Keratinocyte (primary cell): ENCODE measurements around the gene EXOC4. TPM values are rescaled to one million over a fixed set of nuclear protein-coding genes. Genes with fewer than 3 reads are reported as not detected.

ENCODE experiments used
- DNase-seq: peaks from one replicate; pipeline ENCODE4 v3.0.0-alpha.2; 2011; ENCODE audit warnings: low read depth, missing footprints, low spot score
- FAIRE-seq: peaks from 2 replicates; lab custom pipeline; 2011; peaks lifted over from hg19 to GRCh38; lab: Jason Lieb, UNC
- H2AFZ ChIP-seq: 2 replicates; pipeline ENCODE4 v1.6.0; 2012; ENCODE audit warnings: low read length, control low read depth, inconsistent platforms; ENCODE audit not compliant: control insufficient read depth
- H3K27ac ChIP-seq: 2 replicates; pipeline ENCODE4 v1.5.1; 2011; ENCODE audit warnings: low read length; ENCODE audit not compliant: control insufficient read depth, insufficient read depth
- H3K27me3 ChIP-seq: 3 replicates; pipeline ENCODE4 v1.6.0; 2011; ENCODE audit warnings: low read length; ENCODE audit not compliant: control insufficient read depth, insufficient read depth; ENCODE audit errors: extremely low read depth
- H3K36me3 ChIP-seq, 2 experiments: 2 replicates in 1 of 2; 3 replicates in 1 of 2; pipeline ENCODE4 v1.5.1; 2011; ENCODE audit warnings: low read length in 2 of 2, mild to moderate bottlenecking in 1 of 2; ENCODE audit not compliant: control insufficient read depth in 2 of 2, insufficient read depth in 2 of 2; ENCODE audit errors: extremely low read depth in 1 of 2
- H3K4me1 ChIP-seq: 3 replicates; pipeline ENCODE4 v1.5.1; 2011; ENCODE audit warnings: low read length; ENCODE audit not compliant: control insufficient read depth, insufficient read depth; ENCODE audit errors: extremely low read depth
- H3K4me2 ChIP-seq: 3 replicates; pipeline ENCODE4 v1.6.0; 2011; ENCODE audit warnings: low read depth, low read length; ENCODE audit not compliant: control insufficient read depth, insufficient read depth; ENCODE audit errors: extremely low read depth
- H3K4me3 ChIP-seq, 3 experiments: fragments of 200-600 bp in 1 of 3; sonication (generic) in 1 of 3; 2 replicates in 2 of 3; 3 replicates in 1 of 3; pipeline ENCODE4 v1.5.1; 2011 to 2016; ENCODE audit warnings: low read length in 3 of 3, mild to moderate bottlenecking in 3 of 3, control low read depth in 2 of 3, inconsistent platforms in 1 of 3, low read depth in 1 of 3, mixed read lengths in 1 of 3, mixed run types in 1 of 3, moderate library complexity in 1 of 3; ENCODE audit not compliant: control insufficient read depth in 2 of 3, insufficient read depth in 2 of 3; ENCODE audit errors: extremely low read depth in 1 of 3
- H3K79me2 ChIP-seq: 2 replicates; pipeline ENCODE4 v1.6.0; 2012; ENCODE audit warnings: low read length; ENCODE audit not compliant: control insufficient read depth, insufficient read depth
- H3K9ac ChIP-seq: 3 replicates; pipeline ENCODE4 v1.6.0; 2011; ENCODE audit warnings: low read length; ENCODE audit not compliant: control insufficient read depth, insufficient read depth; ENCODE audit errors: extremely low read depth
- H3K9me1 ChIP-seq: 3 replicates; pipeline ENCODE4 v1.6.0; 2011; ENCODE audit warnings: low read length; ENCODE audit not compliant: control insufficient read depth, insufficient read depth; ENCODE audit errors: extremely low read depth
- H3K9me3 ChIP-seq: 2 replicates; pipeline ENCODE4 v1.5.1; 2012; ENCODE audit warnings: low read depth, low read length; ENCODE audit not compliant: control insufficient read depth
- H4K20me1 ChIP-seq: 3 replicates; pipeline ENCODE4 v1.6.0; 2011; ENCODE audit warnings: low read length; ENCODE audit not compliant: control insufficient read depth, insufficient read depth; ENCODE audit errors: extremely low read depth
- CTCF ChIP-seq, 3 experiments: IDR thresholded peaks in 1 of 3; conservative IDR thresholded peaks in 1 of 3; optimal IDR thresholded peaks in 1 of 3; 2 replicates in 2 of 3; 3 replicates in 1 of 3; pipeline versions ENCODE3 to v1.5.1; 2011; ENCODE audit warnings: low read length in 3 of 3, mild to moderate bottlenecking in 3 of 3, moderate library complexity in 2 of 3, control low read depth in 1 of 3, inconsistent platforms in 1 of 3; ENCODE audit not compliant: insufficient read depth in 2 of 3; ENCODE audit errors: extremely low read depth in 1 of 3
- EZH2 ChIP-seq: IDR thresholded peaks from one replicate; pipeline ENCODE4 v1.6.1; 2012; ENCODE audit warnings: inconsistent platforms, mild to moderate bottlenecking, low read length, moderate library complexity
- dilution Hi-C: fragments of 300-500 bp; cut with MboI; formaldehyde crosslinking; loops from one replicate; pipeline ENCODE4 v1.7.0; 2020; ENCODE audit warnings: low sequenced_read_pairs; ENCODE audit not compliant: extremely low pct_ligation_motif_present
- polyA plus RNA-seq, 5 experiments: library from polyadenylated mRNA; depleted of rRNA in 3 of 5; stranded (reverse) in 3 of 5; stranded (forward) in 1 of 5; unstranded in 1 of 5; fragments of >200 nt; gene quantifications; 1 replicate in 1 of 5; 2 replicates in 3 of 5; 3 replicates in 1 of 5; pipeline versions ENCODE4 v1.2.1 to v1.2.3, GENCODE V29; 2011 to 2012; ENCODE audit warnings: missing spikeins in 2 of 5, low read depth in 1 of 5, low replicate concordance in 1 of 5

The EXOC4 gene
- polyA plus RNA-seq, 1 donor (not counting 4 experiments of a cell fraction or from before 2014, with no cell fraction given), result 52.6 TPM

- no peak overlapping the region for H3K4me3 ChIP-seq
- H3K4me2 ChIP-seq, result no peak overlapping the region
- H3K9me1 ChIP-seq, result no peaks in the 10 kb centered on the region
- no peaks in the 10 kb centered on the region for H4K20me1 ChIP-seq
- TF ChIP-seq EZH2 (no peak), CTCF (optimal IDR thresholded peaks at IDR 0.05 in 1 of 3, IDR thresholded peaks at IDR 0.05 in 1 of 3, conservative IDR thresholded peaks at IDR 0.05 in 1 of 3; ENCODE audit: extremely low read depth in 1 of 3, insufficient read depth in 2 of 3, low read length in 3 of 3) (peak in 1 of 3 experiments; percentile 42)
- DNase-seq (no peak), FAIRE-seq (no peak)
- no peak overlapping the region for H3K27ac ChIP-seq
- H3K36me3 ChIP-seq, result no peaks in the 10 kb centered on the region
- no peaks in the 10 kb centered on the region for H3K9me3 ChIP-seq
- H3K9ac ChIP-seq, result no peak overlapping the region
- no peaks in the 10 kb centered on the region for H3K27me3 ChIP-seq
- dilution Hi-C loops, result no loop called here
- no peak overlapping the region for H2AFZ ChIP-seq
- no peaks in the 10 kb centered on the region for H3K4me1 ChIP-seq
- H3K79me2 ChIP-seq, result no peaks in the 10 kb centered on the region
Measured at GRCh38 chr7:133564484-133564883, 311.6 kb downstream of the EXOC4 start.

GRCh38 chr7:133568544-133568943 is 315.7 kb downstream of the EXOC4 start:
- Histone ChIP-seq H3K27me3 (no peaks in the 10 kb centered on the region), H3K4me2 (no peak overlapping the region), H3K4me1 (peaks cover 9% of the 10 kb centered on the region), H3K4me3 (no peak overlapping the region), H3K9me1 (peaks cover 3% of the 10 kb centered on the region), H3K36me3 (no peaks in the 10 kb centered on the region), H3K79me2 (no peaks in the 10 kb centered on the region), H4K20me1 (no peaks in the 10 kb centered on the region), H3K27ac (no peak overlapping the region), H3K9ac (no peak overlapping the region), H3K9me3 (no peaks in the 10 kb centered on the region), H2AFZ (no peak overlapping the region)
- FAIRE-seq (no peak), DNase-seq (no peak)
- no peak for TF ChIP-seq CTCF (optimal IDR thresholded peaks at IDR 0.05 in 1 of 3, IDR thresholded peaks at IDR 0.05 in 1 of 3, conservative IDR thresholded peaks at IDR 0.05 in 1 of 3; ENCODE audit: extremely low read depth in 1 of 3, insufficient read depth in 2 of 3, low read length in 3 of 3)
- dilution Hi-C loops, result no loop called here
